Left renal cortex interstitium (tissue), 4 donors: ENCODE data around the gene TRPC1. TPM values are rescaled to one million over a fixed set of nuclear protein-coding genes. Genes with fewer than 3 reads are reported as not detected.
A peak's percentile ranks its signal among the peaks of the same experiment; 100 is the strongest.

Source experiments
- DNase-seq, 4 donors: peaks; one replicate each; pipeline ENCODE4 v3.0.0-alpha.2; 2013; ENCODE audit warnings: low read depth in 4 of 4, low spot score in 2 of 4, missing footprints in 1 of 4
- polyA plus RNA-seq, 4 donors: library from polyadenylated mRNA; unstranded; fragments of 120-200 nt; gene quantifications; one replicate each; pipeline ENCODE4 v1.2.1, GENCODE V29; 2013; ENCODE audit not compliant: insufficient read length in 4 of 4

Gene TRPC1
- polyA plus RNA-seq, 4 donors = 10.6 to 15.2 (median 11.1) TPM

DNA sequence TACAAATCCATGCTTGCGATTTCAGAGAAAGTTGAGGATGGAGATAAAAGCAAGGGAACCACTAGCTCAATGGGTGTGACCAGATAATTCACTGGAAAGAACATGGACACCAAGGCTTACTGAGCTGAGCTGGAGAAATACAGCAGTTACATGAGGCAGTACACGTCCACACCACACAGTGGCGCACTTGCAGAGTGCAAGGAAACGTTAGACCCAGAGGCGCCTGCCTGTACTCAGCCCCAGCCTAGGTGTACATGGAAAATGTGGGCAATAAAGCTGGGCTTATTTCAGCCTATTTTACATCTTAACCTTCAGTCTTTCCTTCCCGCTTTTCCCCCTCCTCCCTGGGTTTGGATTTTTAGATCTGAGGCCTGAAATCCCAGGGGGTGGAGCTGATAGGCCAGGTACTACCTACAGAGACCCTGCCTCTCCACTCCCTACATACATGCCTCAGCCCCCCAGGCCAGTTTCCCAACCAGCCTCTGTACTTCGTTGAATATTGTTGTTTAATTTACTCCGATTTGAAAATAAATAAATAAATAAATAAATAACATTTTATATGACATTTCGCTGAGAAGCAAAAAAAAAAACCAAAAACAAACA lies 105.0 kb downstream of the TRPC1 start:
- peak; percentile 34 to 59 (median 45) for DNase-seq

- DNase-seq = no peak
Measured at GRCh38 chr3:142837526-142837925, 113.7 kb downstream of the TRPC1 start.

DNA sequence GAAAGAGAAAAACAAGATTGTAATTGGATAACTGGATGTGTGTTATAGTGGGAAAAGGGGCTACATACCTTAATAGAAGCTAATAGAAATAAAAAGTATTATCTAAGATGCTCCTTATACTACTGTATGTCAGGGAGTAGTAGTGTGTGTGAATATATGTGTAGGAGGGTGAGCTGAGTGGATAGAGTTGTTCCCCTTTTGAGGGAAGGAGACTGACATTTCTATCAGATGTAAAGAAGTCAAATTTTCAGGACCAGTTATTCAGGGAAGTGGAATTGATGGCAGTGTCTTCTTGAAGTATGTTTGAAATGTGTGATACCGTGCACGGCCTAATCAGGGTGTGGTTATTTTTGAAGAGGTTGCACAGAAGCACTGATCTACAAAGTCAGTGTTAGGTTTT lies 116.0 kb downstream of the TRPC1 start:
- no peak for DNase-seq

DNA sequence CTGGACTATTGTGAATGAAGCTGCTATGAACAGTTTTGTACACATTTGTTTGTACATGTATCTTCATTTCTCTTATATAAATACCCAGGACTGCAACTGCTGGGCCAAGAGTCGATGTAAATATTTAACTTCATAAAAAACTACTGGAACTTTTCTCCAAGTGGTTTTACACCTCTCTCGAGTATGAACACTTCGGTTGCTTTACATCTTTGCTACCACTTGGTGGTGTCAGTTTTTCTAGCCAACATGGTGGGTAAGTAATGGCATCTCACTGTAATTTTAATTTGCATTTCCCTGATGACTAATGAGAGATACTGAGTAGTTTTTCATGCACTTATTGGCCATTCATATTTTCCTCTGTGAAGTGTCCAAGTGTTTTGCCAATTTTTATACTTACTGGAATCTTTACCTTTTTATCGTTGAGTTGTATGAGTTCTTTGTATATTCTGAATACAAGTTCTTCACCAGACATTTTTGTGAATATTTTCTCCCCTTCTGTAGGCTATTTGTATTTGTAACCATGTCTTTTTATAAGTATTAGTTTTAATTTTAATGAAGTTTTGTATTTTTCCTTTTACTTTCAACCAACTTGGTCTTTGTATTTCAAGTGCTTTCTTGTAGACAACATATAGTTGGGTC lies 120.6 kb downstream of the TRPC1 start:
- DNase-seq = no peak

DNA sequence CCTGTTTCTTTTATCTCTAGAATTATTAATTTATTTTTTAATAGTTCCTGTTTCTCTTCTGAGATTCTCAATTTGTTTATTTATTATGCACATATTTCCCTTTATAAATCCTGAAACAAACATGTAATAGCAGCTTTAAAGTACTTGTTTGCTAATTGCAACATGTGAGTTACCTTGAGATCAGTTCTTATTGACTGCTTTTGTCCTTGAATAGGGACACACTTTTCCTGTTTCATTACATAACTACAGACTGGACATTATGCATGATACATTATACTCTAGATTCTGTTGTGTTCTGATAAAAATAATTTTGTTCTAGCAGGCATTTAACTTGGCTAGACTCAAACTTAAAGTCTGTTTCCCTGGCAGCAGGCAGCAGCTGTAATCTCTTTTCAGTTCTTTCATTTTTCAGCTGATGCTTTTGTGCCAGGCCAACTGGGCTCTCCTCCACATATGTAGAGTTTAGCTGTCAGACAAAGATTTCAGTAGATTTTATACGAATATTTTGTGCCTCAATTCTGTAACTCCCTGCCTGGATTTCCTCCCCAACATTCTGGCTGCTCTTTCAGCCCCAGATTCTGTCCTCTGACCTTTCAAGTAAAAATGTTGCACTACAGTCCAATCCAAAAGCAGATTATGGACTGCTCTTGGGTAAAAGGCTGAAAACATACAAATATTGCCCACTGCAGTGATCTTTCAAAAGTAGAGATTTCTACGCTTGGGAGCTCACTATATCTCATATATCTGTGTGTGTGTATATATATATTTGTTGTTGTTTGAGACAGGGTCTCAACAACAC lies 123.1 kb downstream of the TRPC1 start:
- DNase-seq = no peak

DNA sequence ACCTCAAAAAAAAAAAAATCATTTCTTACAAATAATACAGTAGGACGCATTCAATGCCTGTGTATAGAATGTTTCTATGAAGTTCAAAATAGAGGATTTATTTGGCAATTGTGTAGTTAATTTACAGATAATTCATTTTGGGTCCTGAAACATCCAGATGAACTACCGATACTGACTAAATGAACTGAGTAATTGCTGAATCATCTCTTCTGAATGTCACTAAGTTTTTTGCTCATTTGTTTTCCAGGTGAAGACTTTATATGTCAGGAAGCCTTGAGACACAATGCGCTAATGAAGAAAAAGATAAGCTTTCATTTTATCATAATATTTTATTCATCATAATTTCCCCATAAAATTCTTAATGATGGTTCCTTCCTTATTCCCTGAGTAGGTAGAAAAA lies 125.3 kb downstream of the TRPC1 start:
- DNase-seq = no peak

DNA sequence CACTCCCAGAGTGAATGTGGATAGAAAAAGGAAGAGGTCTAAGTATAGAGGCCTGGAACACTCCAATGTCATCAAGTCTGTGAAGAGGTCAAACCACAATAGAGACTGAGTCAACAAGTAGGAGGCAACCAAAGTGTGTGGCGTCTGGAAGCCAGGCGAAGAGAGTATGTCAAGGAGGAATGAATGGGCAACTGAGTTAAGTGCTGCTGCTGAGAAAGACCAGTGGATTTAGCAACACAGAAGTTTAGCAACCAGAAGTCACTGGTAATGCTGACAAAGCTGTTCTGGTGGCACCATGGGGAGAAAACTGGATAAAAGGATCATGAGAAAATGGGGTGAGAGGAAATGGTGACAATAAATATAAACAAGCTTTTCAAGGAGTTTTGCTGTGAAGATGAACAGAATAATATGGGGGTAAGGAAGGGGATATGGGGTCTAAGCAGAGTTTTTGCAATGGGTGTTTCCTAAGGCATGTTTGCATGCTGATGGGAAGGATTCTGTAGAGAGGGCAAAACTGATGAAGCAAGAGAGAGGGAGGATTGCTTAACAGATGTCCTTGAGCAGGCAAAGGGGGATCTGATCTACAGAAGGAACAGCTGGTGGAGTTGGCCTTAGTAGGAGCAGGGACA lies 126.7 kb downstream of the TRPC1 start:
- DNase-seq = no peak

DNA sequence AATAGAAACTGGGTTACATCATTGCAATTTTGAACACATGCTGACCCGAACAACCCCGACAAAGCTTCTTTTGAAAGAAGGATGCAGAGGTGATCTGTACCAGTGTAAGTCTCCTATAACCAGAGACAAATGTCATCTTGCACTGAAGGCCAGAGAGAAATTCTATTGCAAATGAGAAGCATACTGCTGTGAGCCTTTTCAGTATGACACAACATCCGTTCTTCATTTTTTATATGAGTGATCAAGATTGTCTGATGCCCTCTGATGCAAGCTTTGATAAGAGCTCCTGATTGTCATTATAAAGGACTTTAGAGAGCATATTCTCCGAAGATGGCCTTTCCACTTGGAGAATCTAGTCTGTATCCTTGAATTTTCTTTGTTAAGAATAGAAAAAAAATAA lies 128.2 kb downstream of the TRPC1 start:
- DNase-seq = no peak

GRCh38 chr3:142853270-142854168 lies 129.7 kb downstream of the TRPC1 start:
- peak in 2 of 4 donors; percentile 26 to 45 for DNase-seq

DNA sequence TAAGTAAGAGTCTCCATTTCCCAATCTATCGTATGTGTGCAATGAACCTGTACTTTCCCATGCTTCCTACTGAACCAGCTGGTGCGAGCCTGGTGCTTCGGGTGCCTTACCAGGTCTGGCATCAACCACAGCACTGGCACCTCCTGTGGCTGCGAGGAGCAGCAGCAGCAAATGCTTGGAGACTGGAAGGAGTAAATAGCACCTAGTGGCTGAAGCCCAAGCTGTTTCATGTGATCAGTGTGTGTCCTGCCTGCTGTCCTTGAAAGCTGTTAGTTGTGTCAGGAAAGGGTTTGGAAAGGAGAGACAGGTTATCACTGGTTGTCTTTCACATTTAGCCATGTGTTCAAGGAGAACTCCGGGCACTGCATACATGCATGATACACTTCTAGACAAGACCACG lies 133.2 kb downstream of the TRPC1 start:
- DNase-seq = no peak

Other genes starting within 250 kb of the TRPC1 start
- 10 to 100 TPM; 22.6 to 34.1 (median 29.7) TPM for gene ATR, start 145.3 kb upstream of the TRPC1 start, polyA plus RNA-seq
- 10 to 100 TPM; 25.0 to 29.3 (median 27.1) TPM for gene PLS1, start 127.6 kb upstream of the TRPC1 start, polyA plus RNA-seq
- gene PCOLCE2, start 165.0 kb downstream of the TRPC1 start, polyA plus RNA-seq = 1 to 10 TPM; 4.0 to 5.9 (median 4.9) TPM
- 1 to 10 TPM in 1 of 4 donors, under 1 TPM in 3; 0.70 to 1.0 (median 0.78) TPM for gene PAQR9, start 239.6 kb downstream of the TRPC1 start, polyA plus RNA-seq